CD4-positive, alpha-beta T cell (primary cell): ENCODE data around the gene MAML2. TPM values are rescaled to one million over a fixed set of nuclear protein-coding genes. Genes with fewer than 3 reads are reported as not detected.
A peak's percentile ranks its signal among the peaks of the same experiment; 100 is the strongest.

Source experiments
- ATAC-seq: fragments of 200-7000 bp; cut with Tn5 transposase; one replicate; pipeline ENCODE4 v1.10.0; 2022; ENCODE audit warnings: mild to moderate bottlenecking; ENCODE audit not compliant: poor library complexity
- CTCF ChIA-PET: fragments of 350-600 bp; sonication (Branson Sonifier 250); formaldehyde crosslinking; loops from one replicate; lab custom pipeline; 2021; ENCODE audit warnings: antibody characterized with exemption, inconsistent platforms; lab: Charles Lee
- POLR2A ChIA-PET: fragments of 350-600 bp; sonication (Branson Sonifier 250); formaldehyde crosslinking; loops from one replicate; lab custom pipeline; 2021; ENCODE audit warnings: antibody characterized with exemption, inconsistent platforms; lab: Charles Lee
- DNase-seq, 14 experiments: peaks; one replicate each; pipeline ENCODE4 v3.0.0-alpha.2; 2013 to 2020; ENCODE audit warnings: mixed read lengths in 2 of 14
- H3K27ac ChIP-seq, 2 donors: one replicate each; pipeline versions ENCODE4 v1.5.1 to v1.7.0; 2013; ENCODE audit warnings: low read length in 2 of 2, low read depth in 1 of 2, mild to moderate bottlenecking in 1 of 2
- H3K27me3 ChIP-seq, 2 experiments: 1 replicate in 1 of 2; 2 replicates in 1 of 2; pipeline versions ENCODE4 v1.6.1 to v1.7.0; 2013; ENCODE audit warnings: low read length in 2 of 2, control low read depth in 1 of 2, mild to moderate bottlenecking in 1 of 2, moderate library complexity in 1 of 2; ENCODE audit not compliant: insufficient read depth in 2 of 2, control insufficient read depth in 1 of 2
- H3K36me3 ChIP-seq: one replicate; pipeline ENCODE4 v1.6.1; 2013; ENCODE audit warnings: low read length, control low read depth; ENCODE audit not compliant: insufficient read depth
- H3K4me1 ChIP-seq: one replicate; pipeline ENCODE4 v1.6.1; 2013; ENCODE audit warnings: low read length, control low read depth; ENCODE audit not compliant: insufficient read depth
- H3K4me3 ChIP-seq: one replicate; pipeline ENCODE4 v1.5.1; 2013; ENCODE audit warnings: mild to moderate bottlenecking, low read length, moderate library complexity
- H3K9me3 ChIP-seq, 2 experiments: 1 replicate in 1 of 2; 2 replicates in 1 of 2; pipeline versions ENCODE4 v1.6.1 to v1.7.0; 2013; ENCODE audit warnings: low read length in 2 of 2, mild to moderate bottlenecking in 2 of 2, control low read depth in 1 of 2, moderate library complexity in 1 of 2; ENCODE audit not compliant: control insufficient read depth in 1 of 2, insufficient read depth in 1 of 2
- H3K27ac Mint-ChIP-seq: one replicate; pipeline ENCODE4 v1.8.0; 2020; ENCODE audit warnings: mixed read lengths
- H3K27me3 Mint-ChIP-seq: one replicate; pipeline ENCODE4 v1.8.0; 2021; ENCODE audit warnings: mixed read lengths
- H3K36me3 Mint-ChIP-seq: one replicate; pipeline ENCODE4 v1.8.0; 2021; ENCODE audit warnings: low read depth, mixed read lengths
- H3K4me1 Mint-ChIP-seq: one replicate; pipeline ENCODE4 v1.8.0; 2021; ENCODE audit warnings: low read depth, mixed read lengths
- H3K4me3 Mint-ChIP-seq: one replicate; pipeline ENCODE4 v1.8.0; 2020; ENCODE audit warnings: mild to moderate bottlenecking, mixed read lengths
- H3K9me3 Mint-ChIP-seq: one replicate; pipeline ENCODE4 v1.8.0; 2020; ENCODE audit warnings: mixed read lengths
- CTCF ChIP-seq: fragments of 200-600 bp; IDR thresholded peaks from one replicate; pipeline ENCODE4 v1.8.0; 2022; ENCODE audit warnings: antibody characterized with exemption, mild to moderate bottlenecking
- intact Hi-C, 2 experiments: fragments of 100-400 bp; cut with DNase I in 1 of 2; cut with micrococcal nuclease in 1 of 2; formaldehyde crosslinking; loops; one replicate each; pipeline versions ENCODE4 v1.15.1 to v1.9.0; 2023 to 2025; cut with DNase I, micrococcal nuclease
- total RNA-seq, 174 experiments: library from RNA in 2 of 174; stranded (reverse) in 2 of 174; gene quantifications; one replicate each; pipeline ENCODE4 v1.2.3 and lab custom pipeline; 2021 to 2026

Gene MAML2
- total RNA-seq, 2 experiments from 2014 or later, result 58.8 to 59.8 TPM

- no peak overlapping the region for H3K4me3 ChIP-seq
- CTCF ChIA-PET, result interaction anchor here (5.5 kb wide), 1 partner anchor 293 kb away, joined by 17 read pairs; the partner anchor contains the start of gene MAML2
- intact Hi-C loops, result loop anchor here in 1 of 2 experiments (5.0 kb wide), 1 partner anchor 192 kb away; no protein-coding TSS in a partner anchor
These were observed 293.6 kb downstream of the MAML2 start for GRCh38 chr11:96049426-96049825.

GRCh38 chr11:96045622-96046456 is 297.2 kb downstream of the MAML2 start:
- Histone ChIP-seq H3K4me3 (no peak overlapping the region), H3K27me3 (no peaks in the 10 kb centered on the region), H3K36me3 (peaks cover 6% of the 10 kb centered on the region), H3K4me1 (no peaks in the 10 kb centered on the region), H3K9me3 (no peaks in the 10 kb centered on the region), H3K27ac (no peak overlapping the region)
- Mint-ChIP-seq H3K27me3 (no peaks in the 10 kb centered on the region), H3K36me3 (peaks cover 61% of the 10 kb centered on the region), H3K4me1 (peaks cover 65% of the 10 kb centered on the region), H3K4me3 (no peak overlapping the region), H3K9me3 (no peaks in the 10 kb centered on the region), H3K27ac (peak overlapping the region; percentile 12)
- intact Hi-C loops, result loop anchor here in 1 of 2 experiments (5.0 kb wide), 1 partner anchor 189 kb away; no protein-coding TSS in a partner anchor
- ChIA-PET CTCF (interaction anchor here (0.7 to 1.6 kb wide), 2 partner anchors 10 to 34 kb away, joined by 3 to 4 read pairs; no protein-coding TSS in a partner anchor), POLR2A (interaction anchor here (1.0 kb wide), 1 partner anchor 297 kb away, joined by 3 read pairs; the partner anchor contains the start of gene MAML2)
- no peak for ATAC-seq
- no peak for DNase-seq
- no peak for TF ChIP-seq CTCF

More at GRCh38 chr11:96049426-96049825, 293.6 kb downstream of the MAML2 start:
- TF ChIP-seq CTCF, result no peak
- H3K36me3 Mint-ChIP-seq, result peaks cover 74% of the 10 kb centered on the region
- Histone ChIP-seq H3K27ac (no peak overlapping the region), H3K4me1 (no peaks in the 10 kb centered on the region), H3K36me3 (peaks cover 3% of the 10 kb centered on the region), H3K27me3 (no peaks in the 10 kb centered on the region), H3K9me3 (no peaks in the 10 kb centered on the region)
- no peaks in the 10 kb centered on the region for H3K9me3 Mint-ChIP-seq
- peaks cover 76% of the 10 kb centered on the region for H3K4me1 Mint-ChIP-seq
- POLR2A ChIA-PET, result interaction anchor here (0.6 to 1.9 kb wide), 3 partner anchors 16 to 345 kb away, joined by 3 to 6 read pairs (median 3); partner anchors contain the start of gene MAML2
- no peak for DNase-seq
- H3K27ac Mint-ChIP-seq, result no peak overlapping the region
- no peak overlapping the region for H3K4me3 Mint-ChIP-seq
- no peaks in the 10 kb centered on the region for H3K27me3 Mint-ChIP-seq
- no peak for ATAC-seq

- no peak overlapping the region for H3K4me3 ChIP-seq
- intact Hi-C loops, result loop anchor here in 1 of 2 experiments (5.0 kb wide), 1 partner anchor 187 kb away; no protein-coding TSS in a partner anchor
- Mint-ChIP-seq H3K36me3 (peaks cover 52% of the 10 kb centered on the region), H3K4me3 (no peak overlapping the region), H3K9me3 (no peaks in the 10 kb centered on the region), H3K27me3 (no peaks in the 10 kb centered on the region), H3K4me1 (peaks cover 57% of the 10 kb centered on the region), H3K27ac (peak overlapping the region; percentile 29)
- H3K9me3 ChIP-seq, result no peaks in the 10 kb centered on the region
- DNase-seq, result no peak
- CTCF ChIA-PET, result no interaction called here
- POLR2A ChIA-PET, result no interaction called here
- peaks cover 6% of the 10 kb centered on the region for H3K36me3 ChIP-seq
- TF ChIP-seq CTCF, result no peak
- ATAC-seq, result no peak
- no peaks in the 10 kb centered on the region for H3K4me1 ChIP-seq
- no peak overlapping the region for H3K27ac ChIP-seq
- H3K27me3 ChIP-seq, result no peaks in the 10 kb centered on the region
These were observed 298.2 kb downstream of the MAML2 start for GRCh38 chr11:96044747-96045146.
